DMS79 (cell line): ENCODE results near the gene NQO2.
A peak's percentile ranks its signal among the peaks of the same experiment; 100 is the strongest.
"Not testable (repeated sequence)": the region's sequence is repeated elsewhere in the genome, so short reads cannot be mapped to it uniquely, and the experiment has no call there.

Source experiments
- DNase-seq: peaks from one replicate; lab custom pipeline; 2025; lab: John Stamatoyannopoulos, UW

NQO2 gene

GRCh38 chr6:2970034-2970685 is 29.5 kb upstream of the NQO2 start:
- no peak for DNase-seq

DNA sequence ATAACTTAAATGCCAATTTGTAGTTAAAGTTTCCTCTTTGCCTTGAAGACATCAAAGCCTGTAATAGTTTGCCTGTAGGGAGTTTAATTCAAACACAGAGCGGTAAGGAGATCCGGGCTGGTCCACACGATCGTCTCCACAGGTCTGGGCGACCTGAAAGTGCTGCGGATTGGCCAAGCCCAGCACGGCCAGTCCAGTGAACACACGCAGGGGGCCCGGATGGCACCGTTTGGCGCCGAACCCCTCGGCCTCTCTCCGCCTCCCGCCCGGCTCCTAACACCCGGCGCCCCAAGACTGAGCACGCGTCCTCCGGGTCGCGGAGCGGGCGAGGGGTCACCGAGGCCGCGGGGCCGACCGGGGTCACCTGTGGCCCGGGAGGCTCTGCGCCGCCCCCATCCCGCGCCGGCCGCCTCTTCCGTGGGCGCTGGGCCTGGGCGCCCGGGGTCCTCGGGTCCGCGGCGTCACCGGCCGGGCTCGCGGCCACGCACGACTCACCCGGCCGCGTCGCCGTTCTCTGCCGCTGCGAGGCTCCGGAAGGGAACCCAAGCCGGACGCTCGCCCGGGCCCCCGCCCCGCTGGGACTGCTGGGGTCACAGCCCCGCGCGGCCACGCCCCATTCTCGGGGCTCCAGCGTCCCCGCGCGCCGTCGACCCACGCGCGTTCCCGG is 28.8 kb upstream of the NQO2 start:
- no peak for DNase-seq

GRCh38 chr6:2971420-2972218 is 28.1 kb upstream of the NQO2 start, which contains the start of gene SERPINB6:
SERPINB6 (minus strand) TSS chr6:2971567; CDS start chr6:2959332, 12,235 bp downstream.
- no peak for DNase-seq

GRCh38 chr6:2972219-2972487 is 27.5 kb upstream of the NQO2 start:
- not testable (repeated sequence) for DNase-seq

DNA sequence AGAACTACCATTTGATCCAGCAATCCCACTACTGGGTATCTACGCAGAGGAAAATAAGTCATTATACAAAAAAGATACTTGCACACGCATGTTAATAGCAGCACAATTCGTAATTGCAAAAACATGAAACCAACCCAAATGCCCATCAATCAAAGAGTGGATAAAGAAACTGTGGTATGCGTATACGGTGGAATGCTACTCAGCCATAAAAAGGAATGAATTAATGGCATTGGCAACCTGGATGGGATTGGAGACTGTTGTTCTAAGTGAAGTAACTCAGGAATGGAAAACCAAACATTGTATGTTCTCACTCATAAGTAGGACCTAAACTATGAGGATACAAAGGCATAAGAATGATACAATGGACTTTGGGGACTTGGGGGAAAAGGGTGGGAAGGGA is 27.0 kb upstream of the NQO2 start:
- not testable (repeated sequence) for DNase-seq

DNA sequence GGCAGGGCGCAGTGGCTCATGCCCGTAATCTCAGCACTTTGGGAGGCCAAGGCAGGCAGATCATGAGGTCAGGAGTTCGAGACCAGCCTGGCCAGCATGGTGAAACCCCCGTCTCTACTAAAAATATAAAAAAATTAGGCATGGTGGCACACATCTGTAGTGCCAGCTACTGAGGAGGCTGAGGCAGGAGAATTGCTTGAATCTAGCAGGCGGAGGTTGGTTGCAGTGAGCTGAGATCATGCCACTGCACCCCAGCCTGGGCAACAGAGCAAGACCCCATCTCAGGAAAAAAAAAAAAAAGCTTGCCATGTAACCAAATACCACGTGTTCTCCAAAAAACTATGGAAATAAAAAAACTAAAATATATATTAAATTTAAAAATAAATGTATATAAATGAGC is 26.5 kb upstream of the NQO2 start:
- not testable (repeated sequence) for DNase-seq

DNA sequence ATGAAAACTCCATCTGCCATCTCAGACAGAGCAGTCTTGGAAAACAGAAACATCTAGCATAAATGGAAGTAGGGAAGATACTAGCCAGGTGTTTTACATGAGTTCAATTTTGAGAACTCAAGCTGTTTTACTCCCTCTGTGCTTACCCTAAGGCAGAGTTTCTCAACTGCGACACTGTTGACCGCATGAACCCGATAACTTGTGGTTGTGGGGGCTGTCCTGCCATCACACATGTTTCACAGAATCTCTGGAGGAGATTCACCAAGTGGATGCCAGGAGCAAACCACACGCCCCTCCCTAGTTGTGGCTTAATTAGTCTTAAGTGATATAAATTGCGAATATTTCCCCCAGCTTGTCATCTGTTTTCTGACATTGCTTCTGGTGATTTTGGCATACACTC is 26.0 kb upstream of the NQO2 start:
- no peak for DNase-seq

- no peak for DNase-seq
Measured at GRCh38 chr6:2976060-2976459, 23.6 kb upstream of the NQO2 start.

DNA sequence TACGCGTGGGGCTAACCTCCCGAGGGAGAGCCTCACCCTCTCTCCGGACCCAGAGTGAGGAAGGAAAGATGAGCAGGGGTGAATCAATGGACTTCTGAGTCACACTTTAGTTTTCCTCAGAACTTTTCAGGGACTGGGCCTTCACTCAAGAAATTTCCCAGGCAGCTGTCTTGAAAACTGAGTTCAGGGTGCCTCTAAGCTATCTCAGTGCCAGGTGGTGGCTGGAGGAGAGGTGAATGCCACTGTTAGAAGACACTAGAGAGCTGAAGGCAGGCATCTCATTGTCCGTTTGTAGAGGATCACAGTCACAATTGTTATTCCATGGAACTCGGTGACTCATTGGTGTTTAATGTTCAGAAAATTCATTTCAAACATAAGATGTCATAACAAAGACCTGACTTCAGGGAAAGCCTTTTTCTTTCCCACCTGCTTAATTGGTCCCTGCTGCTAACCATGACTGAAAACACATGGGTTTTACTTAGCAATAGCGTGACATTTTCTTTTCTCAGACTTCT is 23.1 kb upstream of the NQO2 start:
- DNase-seq: no peak

GRCh38 chr6:2977290-2977689 is 22.4 kb upstream of the NQO2 start:
- no peak for DNase-seq

GRCh38 chr6:2977799-2978590 is 21.7 kb upstream of the NQO2 start:
- no peak for DNase-seq

DNA sequence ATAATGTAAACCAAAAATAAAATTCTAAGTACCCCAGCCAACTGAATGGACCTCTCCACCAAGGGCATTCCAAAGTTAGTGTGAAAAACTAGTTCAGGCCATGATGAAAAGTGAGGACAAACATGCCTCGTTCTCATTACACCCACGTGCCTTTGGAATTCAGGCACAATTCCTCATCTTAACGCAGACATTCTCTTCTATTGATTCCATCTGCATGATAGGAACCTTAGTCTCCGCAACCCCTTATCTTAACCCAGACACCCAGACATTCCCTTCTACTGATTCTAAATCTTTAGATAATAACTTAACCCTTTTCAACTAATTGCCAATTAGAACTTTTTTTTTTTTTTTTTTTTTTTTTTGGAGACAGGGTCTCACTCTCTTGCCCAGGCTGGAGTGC is 20.8 kb upstream of the NQO2 start:
- DNase-seq: no peak

GRCh38 chr6:2979819-2980464 is 19.8 kb upstream of the NQO2 start:
- no peak for DNase-seq

DNA sequence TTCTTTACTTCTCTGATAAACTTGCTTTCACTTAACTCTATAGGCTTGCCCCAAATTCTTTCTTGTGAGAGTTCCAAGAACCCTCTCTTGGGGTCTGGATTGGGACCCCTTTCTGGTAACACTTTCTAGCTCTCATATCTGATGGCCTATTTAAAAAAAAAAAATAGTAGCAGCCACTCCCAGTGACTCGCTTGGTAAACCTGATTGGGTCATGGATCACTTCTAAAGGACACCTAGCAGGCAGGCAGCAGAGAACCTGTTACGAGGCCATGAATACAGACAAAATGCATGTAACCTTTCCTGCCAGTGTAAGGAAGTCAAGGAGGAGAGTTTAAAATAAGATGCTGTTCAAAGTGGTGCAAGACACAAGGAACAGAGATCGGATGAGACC is 19.2 kb upstream of the NQO2 start:
- DNase-seq: no peak

- no peak for DNase-seq
Measured at GRCh38 chr6:2982426-2983117, 17.1 kb upstream of the NQO2 start.

GRCh38 chr6:2984738-2985406 is 14.8 kb upstream of the NQO2 start:
- no peak for DNase-seq

DNA sequence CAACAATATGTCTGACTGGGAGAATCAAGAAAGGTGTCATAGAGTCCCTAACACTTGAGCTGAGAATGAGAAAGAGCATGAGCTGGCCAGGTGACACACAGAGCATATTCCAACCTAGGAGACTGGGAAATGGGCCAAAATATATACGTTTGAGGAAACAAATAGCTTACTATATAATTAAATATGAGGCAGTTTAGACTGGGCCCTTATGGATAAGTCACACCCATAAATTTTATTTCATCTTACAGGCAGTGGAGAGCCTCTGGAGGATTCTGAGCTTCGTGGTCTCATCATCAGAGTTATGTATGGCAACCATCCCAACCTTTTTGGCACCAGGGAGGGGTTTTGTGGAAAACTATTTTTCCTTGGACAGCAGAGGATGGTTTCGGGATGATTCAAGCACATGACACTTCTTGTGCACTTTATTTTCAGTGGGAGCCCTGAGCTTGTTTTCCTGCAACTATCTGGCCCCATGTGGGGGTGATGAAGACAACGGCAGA is 12.9 kb upstream of the NQO2 start:
- DNase-seq: no peak

DNA sequence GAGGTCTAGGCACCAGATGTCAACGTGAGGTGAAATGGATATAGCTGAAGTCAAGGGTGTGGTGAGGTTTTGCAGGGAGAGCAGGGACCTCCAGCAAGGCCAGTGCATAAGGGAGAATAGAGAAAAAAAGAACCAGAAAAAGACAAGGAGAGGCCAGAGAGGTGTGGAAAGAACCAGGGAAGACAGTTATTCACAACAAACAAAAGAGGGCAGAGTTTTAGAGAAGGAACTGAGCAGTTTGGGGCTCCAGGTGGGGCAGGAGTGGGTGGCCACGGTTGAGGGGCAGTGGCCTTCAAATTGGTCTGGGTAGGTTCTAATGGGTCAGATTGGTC is 11.6 kb upstream of the NQO2 start:
- no peak for DNase-seq

DNA sequence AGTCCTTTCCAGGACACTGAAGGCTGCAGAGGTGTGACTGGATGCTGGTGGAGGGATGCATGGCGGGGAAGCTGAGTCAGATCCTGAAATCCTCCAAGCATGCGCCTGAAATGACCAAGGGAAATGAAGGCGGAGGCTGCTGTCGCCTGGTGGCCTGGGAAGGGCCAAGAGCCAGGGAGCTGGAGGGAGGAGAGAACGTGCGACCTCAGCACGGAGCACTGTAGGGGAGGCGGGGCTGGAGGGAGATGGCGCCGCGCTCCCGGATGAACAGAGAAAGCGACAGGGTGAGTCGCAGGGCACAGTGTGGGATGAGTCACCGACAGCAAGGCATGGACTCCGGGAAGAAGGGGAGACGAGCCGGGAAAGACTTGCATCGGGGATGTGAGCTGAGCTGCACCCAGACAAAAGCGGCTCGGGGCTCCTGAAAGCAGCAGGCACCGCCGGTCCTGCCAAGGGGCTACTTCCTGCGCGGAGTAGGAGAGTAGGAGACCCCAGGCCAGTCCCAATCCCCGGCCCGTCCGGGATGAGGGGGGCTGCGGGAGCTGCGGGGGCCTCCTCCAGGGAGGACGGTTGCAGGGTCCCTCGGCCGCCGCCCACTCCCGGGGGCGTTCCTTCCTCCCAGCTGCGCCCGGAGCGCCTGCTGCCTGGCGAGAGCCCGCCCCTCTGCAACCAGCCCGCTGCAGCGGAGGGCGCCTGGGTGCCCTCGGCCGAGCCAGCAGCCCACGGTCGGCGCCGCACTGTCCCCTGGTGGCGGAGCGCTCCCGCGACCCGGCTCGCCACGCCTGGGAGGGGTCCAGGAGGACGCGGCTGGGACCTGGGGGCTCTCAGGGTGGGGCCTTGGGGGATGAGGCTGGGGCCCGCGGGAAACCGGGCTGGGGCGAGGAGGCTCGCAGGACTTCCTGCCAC is 11.0 kb upstream of the NQO2 start:
- DNase-seq: peak; percentile 47
